Lower lobe of right lung (tissue), 2 donors: ENCODE results near the gene RNF182. TPM values are rescaled to one million over a fixed set of nuclear protein-coding genes. Genes with fewer than 3 reads are reported as not detected.

ENCODE experiments used
- ATAC-seq, 2 donors: fragments of 200-7000 bp; cut with Tn5 transposase; one replicate each; pipeline ENCODE4 v1.9.1; 2020 to 2022; ENCODE audit warnings: mild to moderate bottlenecking in 2 of 2, moderate library complexity in 2 of 2
- DNase-seq: peaks from one replicate; pipeline ENCODE4 v3.0.0-alpha.2; 2020
- H3K27ac ChIP-seq: fragments of 200-600 bp; one replicate; pipeline ENCODE4 v1.8.0; 2022
- H3K27me3 ChIP-seq: fragments of 200-600 bp; one replicate; pipeline ENCODE4 v1.8.0; 2022; ENCODE audit warnings: low read depth
- H3K36me3 ChIP-seq: fragments of 200-600 bp; one replicate; pipeline ENCODE4 v1.8.0; 2022; ENCODE audit warnings: mild to moderate bottlenecking
- H3K4me1 ChIP-seq: fragments of 200-600 bp; one replicate; pipeline ENCODE4 v1.8.0; 2022
- H3K4me3 ChIP-seq: fragments of 200-600 bp; one replicate; pipeline ENCODE4 v1.8.0; 2022; ENCODE audit warnings: mild to moderate bottlenecking
- H3K9me3 ChIP-seq: fragments of 200-600 bp; one replicate; pipeline ENCODE4 v1.8.0; 2022
- CTCF ChIP-seq: fragments of 200-600 bp; IDR thresholded peaks from one replicate; pipeline ENCODE4 v1.8.0; 2022; ENCODE audit warnings: antibody characterized with exemption, mild to moderate bottlenecking
- intact Hi-C: fragments of 100-400 bp; cut with DNase I; formaldehyde crosslinking; loops from one replicate; pipeline ENCODE4 v1.11.0; 2022
- total RNA-seq: library from RNA; stranded (reverse); fragmentation: NEBNext Ultra II Directional; extraction: Animal tissue kit (Norgen Biotek cat#: 25700); gene quantifications from one replicate; pipeline ENCODE4 v1.2.1, GENCODE V29; 2021
- donor health status: DM: no; HTN: yes; CAD: no; lungs with severe emphysema.

Gene RNF182
- total RNA-seq, 1 donor from 2014 or later = 5.3 TPM

GRCh38 chr6:13993416-13993815, 68.7 kb downstream of the RNF182 start:
- Histone ChIP-seq H3K36me3 (no peaks in the 10 kb centered on the region), H3K4me3 (no peak overlapping the region), H3K27me3 (no peaks in the 10 kb centered on the region), H3K27ac (no peak overlapping the region), H3K9me3 (no peaks in the 10 kb centered on the region), H3K4me1 (no peaks in the 10 kb centered on the region)
- no peak for TF ChIP-seq CTCF
- DNase-seq = no peak
- intact Hi-C loops = no loop called here
- ATAC-seq = no peak

GRCh38 chr6:13998356-13998755, 73.6 kb downstream of the RNF182 start:
- ATAC-seq (no peak), DNase-seq (no peak)
- intact Hi-C loops = no loop called here
- Histone ChIP-seq H3K4me1 (no peaks in the 10 kb centered on the region), H3K36me3 (no peaks in the 10 kb centered on the region), H3K4me3 (no peak overlapping the region), H3K27ac (no peak overlapping the region), H3K9me3 (no peaks in the 10 kb centered on the region), H3K27me3 (no peaks in the 10 kb centered on the region)
- TF ChIP-seq CTCF = no peak

- no peak for TF ChIP-seq CTCF
- intact Hi-C loops = no loop called here
- Histone ChIP-seq H3K27me3 (no peaks in the 10 kb centered on the region), H3K27ac (no peak overlapping the region), H3K9me3 (no peaks in the 10 kb centered on the region), H3K36me3 (no peaks in the 10 kb centered on the region), H3K4me1 (no peaks in the 10 kb centered on the region), H3K4me3 (no peak overlapping the region)
- DNase-seq (no peak), ATAC-seq (no peak)
These were observed 76.1 kb downstream of the RNF182 start for GRCh38 chr6:14000901-14001300.

- no peak overlapping the region for H3K27ac ChIP-seq
- no peak for TF ChIP-seq CTCF
- H3K4me1 ChIP-seq = no peaks in the 10 kb centered on the region
- no peak overlapping the region for H3K4me3 ChIP-seq
- no peaks in the 10 kb centered on the region for H3K9me3 ChIP-seq
- no peaks in the 10 kb centered on the region for H3K27me3 ChIP-seq
- no peak for ATAC-seq
- intact Hi-C loops = no loop called here
- no peaks in the 10 kb centered on the region for H3K36me3 ChIP-seq
- DNase-seq = no peak
These were observed 76.7 kb downstream of the RNF182 start for GRCh38 chr6:14001329-14002012.

GRCh38 chr6:14002176-14002947, 77.6 kb downstream of the RNF182 start:
- Histone ChIP-seq H3K27ac (no peak overlapping the region), H3K9me3 (no peaks in the 10 kb centered on the region), H3K4me1 (no peaks in the 10 kb centered on the region), H3K4me3 (no peak overlapping the region), H3K36me3 (no peaks in the 10 kb centered on the region), H3K27me3 (no peaks in the 10 kb centered on the region)
- ATAC-seq = no peak
- intact Hi-C loops = no loop called here
- TF ChIP-seq CTCF = no peak
- DNase-seq = no peak
